DND-41 (cell line): Measurements from ENCODE around the gene MPI.

Experiments
- CTCF ChIP-seq: IDR thresholded peaks from 2 replicates; pipeline ENCODE4 v1.5.1; 2012; ENCODE audit warnings: borderline replicate concordance, low read length, moderate library complexity, mild to moderate bottlenecking; ENCODE audit not compliant: poor library complexity, severe bottlenecking; ENCODE audit errors: extremely low read depth
- EZH2 ChIP-seq: IDR thresholded peaks from 3 replicates; pipeline ENCODE4 v1.6.1; 2012; ENCODE audit warnings: borderline replicate concordance, low read depth, mild to moderate bottlenecking, moderate library complexity, low read length, inconsistent platforms; ENCODE audit not compliant: severe bottlenecking

DNA sequence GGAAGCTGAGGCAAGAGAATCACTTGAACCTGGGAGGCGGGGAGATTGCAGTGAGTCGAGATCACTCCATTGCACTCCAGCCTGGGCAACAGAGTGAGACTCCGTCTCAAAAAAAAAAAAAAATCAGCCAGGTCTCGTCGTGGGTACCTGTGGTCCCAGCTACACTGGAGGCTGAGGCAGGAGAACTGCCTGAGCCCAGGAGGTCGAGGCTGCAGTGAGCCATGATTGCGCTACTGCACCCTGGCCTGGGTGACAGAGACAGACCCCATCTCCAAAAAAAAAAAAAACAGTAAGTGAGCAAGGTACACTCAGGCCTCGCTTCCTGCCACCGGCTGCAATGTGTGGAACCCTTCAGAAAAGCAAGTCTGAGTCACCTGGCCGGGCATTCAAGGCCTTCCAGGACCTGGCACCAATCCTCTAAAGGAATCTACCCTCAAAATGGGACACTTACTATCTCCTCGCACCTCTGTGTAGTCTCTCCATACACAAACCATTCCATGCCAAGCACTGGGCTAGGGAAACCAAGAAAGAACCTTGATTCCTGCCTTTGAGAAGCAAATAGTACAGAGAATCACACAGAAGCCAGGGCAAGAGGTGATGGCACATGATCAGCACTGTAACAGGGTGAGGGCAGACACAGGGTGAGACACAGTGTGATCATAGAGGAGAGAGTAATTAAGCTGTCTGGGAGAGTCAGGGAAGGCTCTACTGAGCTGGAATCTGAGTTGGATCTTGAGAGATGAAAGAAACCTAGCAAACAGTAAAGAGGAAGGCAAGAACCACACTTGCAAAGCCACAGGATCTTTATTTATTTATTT lies 26.4 kb upstream of the MPI start:
- TF ChIP-seq CTCF: no peak
- TF ChIP-seq EZH2: no peak
